H1 (cell line): ENCODE measurements around the gene CASQ2. TPM values are rescaled to one million over a fixed set of nuclear protein-coding genes. Genes with fewer than 3 reads are reported as not detected.

ENCODE experiments used
- CTCF ChIA-PET: fragments of 300-600 bp; sonication (Branson Sonifier 250); formaldehyde crosslinking; loops from one replicate; lab custom pipeline; 2021; ENCODE audit not compliant: partially characterized antibody; lab: Charles Lee
- POLR2A ChIA-PET: fragments of 300-600 bp; sonication (Branson Sonifier 250); formaldehyde crosslinking; loops from one replicate; lab custom pipeline; 2021; ENCODE audit warnings: inconsistent platforms; ENCODE audit not compliant: partially characterized antibody; lab: Charles Lee
- DNase-seq, 2 experiments: peaks; one replicate each; pipeline versions ENCODE4 v3.0.0 to v3.0.0-alpha.2; 2010 to 2022; ENCODE audit warnings: low spot score in 2 of 2, low read depth in 1 of 2, mixed read lengths in 1 of 2
- FAIRE-seq: peaks from 2 replicates; lab custom pipeline; 2011; peaks lifted over from hg19 to GRCh38; lab: Jason Lieb, UNC
- H2AFZ ChIP-seq: 2 replicates; pipeline ENCODE4 v1.8.1; 2012; ENCODE audit warnings: low read length, inconsistent platforms
- H2AK5ac ChIP-seq: 2 replicates; pipeline ENCODE4 v1.6.1; 2013; ENCODE audit warnings: low read depth, low read length
- H2BK120ac ChIP-seq: replicated peaks from 2 replicates; pipeline ENCODE3; 2013; ENCODE audit warnings: low read depth, low read length, inconsistent platforms
- H2BK12ac ChIP-seq: 2 replicates; pipeline ENCODE4 v1.6.1; 2013; ENCODE audit warnings: low read depth, low read length
- H2BK15ac ChIP-seq: 2 replicates; pipeline ENCODE4 v1.6.1; 2013; ENCODE audit warnings: low read length
- H2BK20ac ChIP-seq: 2 replicates; pipeline ENCODE4 v1.6.1; 2013; ENCODE audit warnings: low read length
- H2BK5ac ChIP-seq: 2 replicates; pipeline ENCODE4 v1.6.1; 2013; ENCODE audit warnings: low read depth, low read length
- H3K14ac ChIP-seq: 2 replicates; pipeline ENCODE4 v1.6.1; 2013; ENCODE audit warnings: inconsistent platforms; ENCODE audit not compliant: insufficient read length
- H3K18ac ChIP-seq: 2 replicates; pipeline ENCODE4 v1.6.1; 2013; ENCODE audit warnings: low read length; ENCODE audit errors: extremely low read depth
- H3K23ac ChIP-seq: 2 replicates; pipeline ENCODE4 v1.6.1; 2013; ENCODE audit warnings: inconsistent platforms; ENCODE audit not compliant: insufficient read length
- H3K23me2 ChIP-seq: 2 replicates; pipeline ENCODE4 v1.6.1; 2013; ENCODE audit warnings: low read depth, low read length
- H3K27ac ChIP-seq: 2 replicates; pipeline ENCODE4 v1.6.1; 2011; ENCODE audit warnings: low read depth, low read length, inconsistent platforms
- H3K27me3 ChIP-seq, 4 experiments: replicated peaks in 1 of 4; 1 replicate in 1 of 4; 2 replicates in 3 of 4; pipeline versions ENCODE4 v1.6.1 to v1.8.1; 2011 to 2013; ENCODE audit warnings: low read length in 3 of 4, mild to moderate bottlenecking in 3 of 4, inconsistent platforms in 2 of 4, mixed read lengths in 2 of 4, moderate library complexity in 1 of 4; ENCODE audit not compliant: control insufficient read depth in 3 of 4, insufficient read depth in 3 of 4; ENCODE audit errors: extremely low read depth in 1 of 4
- H3K36me3 ChIP-seq, 4 experiments: 2 replicates each; pipeline versions ENCODE4 v1.6.1 to v1.8.1; 2011 to 2013; ENCODE audit warnings: mild to moderate bottlenecking in 4 of 4, low read length in 3 of 4, moderate library complexity in 2 of 4, control low read depth in 1 of 4, inconsistent platforms in 1 of 4; ENCODE audit not compliant: insufficient read depth in 4 of 4, control insufficient read depth in 2 of 4
- H3K4ac ChIP-seq: replicated peaks from 2 replicates; pipeline ENCODE3; 2013; ENCODE audit warnings: low read length, low read depth, mixed read lengths, inconsistent platforms; ENCODE audit not compliant: insufficient read length
- H3K4me1 ChIP-seq, 4 experiments: replicated peaks in 1 of 4; 1 replicate in 1 of 4; 2 replicates in 3 of 4; pipeline versions ENCODE4 v1.6.1 to v1.8.1; 2011 to 2013; ENCODE audit warnings: low read length in 3 of 4, inconsistent platforms in 2 of 4, mixed read lengths in 1 of 4; ENCODE audit not compliant: insufficient read depth in 4 of 4, control insufficient read depth in 3 of 4
- H3K4me2 ChIP-seq, 2 experiments: 2 replicates each; pipeline versions ENCODE4 v1.6.1 to v1.8.1; 2011 to 2013; ENCODE audit warnings: low read depth in 2 of 2, low read length in 2 of 2, control low read depth in 1 of 2, inconsistent platforms in 1 of 2, mild to moderate bottlenecking in 1 of 2; ENCODE audit not compliant: insufficient read depth in 1 of 2
- H3K4me3 ChIP-seq, 4 experiments: fragments of 200-600, 300-600 bp in 1 of 4; sonication (generic), shearing (Covaris generic), sonication (Bioruptor Twin) in 1 of 4; 2 replicates each; pipeline versions ENCODE4 v1.5.1 to v1.8.1; 2011 to 2016; ENCODE audit warnings: low read length in 4 of 4, low read depth in 3 of 4, control low read depth in 2 of 4, inconsistent platforms in 2 of 4, mild to moderate bottlenecking in 2 of 4, mixed read lengths in 1 of 4, moderate library complexity in 1 of 4; ENCODE audit not compliant: insufficient read depth in 2 of 4; ENCODE audit errors: extremely low read depth in 1 of 4
- H3K56ac ChIP-seq: replicated peaks from 2 replicates; pipeline ENCODE3; 2013; ENCODE audit warnings: low read depth, mild to moderate bottlenecking, mixed read lengths, low read length, inconsistent platforms; ENCODE audit not compliant: insufficient read length
- H3K79me1 ChIP-seq: 2 replicates; pipeline ENCODE4 v1.6.1; 2013; ENCODE audit warnings: low read depth, low read length, control low read depth
- H3K79me2 ChIP-seq, 2 experiments: 2 replicates each; pipeline versions ENCODE4 v1.6.1 to v1.8.1; 2012 to 2013; ENCODE audit warnings: low read length in 2 of 2, mild to moderate bottlenecking in 2 of 2, inconsistent platforms in 1 of 2; ENCODE audit not compliant: insufficient read depth in 2 of 2, control insufficient read depth in 1 of 2
- H3K9ac ChIP-seq, 4 experiments: replicated peaks in 1 of 4; 1 replicate in 1 of 4; 2 replicates in 3 of 4; pipeline versions ENCODE4 v1.6.1 to v1.8.1; 2011 to 2013; ENCODE audit warnings: low read depth in 3 of 4, low read length in 3 of 4, control low read depth in 2 of 4, mild to moderate bottlenecking in 2 of 4, moderate library complexity in 2 of 4, inconsistent platforms in 1 of 4; ENCODE audit errors: extremely low read depth in 1 of 4
- H3K9me3 ChIP-seq, 2 experiments: 2 replicates each; pipeline versions ENCODE4 v1.6.1 to v1.8.1; 2012 to 2013; ENCODE audit warnings: mild to moderate bottlenecking in 2 of 2, moderate library complexity in 2 of 2, control low read depth in 1 of 2, inconsistent platforms in 1 of 2, low read depth in 1 of 2, low read length in 1 of 2, mixed read lengths in 1 of 2; ENCODE audit not compliant: insufficient read depth in 2 of 2
- H4K20me1 ChIP-seq, 2 experiments: replicated peaks in 1 of 2; 2 replicates each; pipeline versions ENCODE3 to v1.8.1; 2011 to 2013; ENCODE audit warnings: inconsistent platforms in 2 of 2, low read length in 2 of 2, mild to moderate bottlenecking in 1 of 2; ENCODE audit not compliant: insufficient read depth in 2 of 2, control insufficient read depth in 1 of 2
- H4K5ac ChIP-seq: 2 replicates; pipeline ENCODE4 v1.6.1; 2013; ENCODE audit warnings: low read length, low read depth, mixed read lengths, inconsistent platforms; ENCODE audit not compliant: insufficient read length
- H4K8ac ChIP-seq: 2 replicates; pipeline ENCODE4 v1.8.0; 2013; ENCODE audit warnings: mild to moderate bottlenecking, moderate library complexity, low read length, inconsistent platforms; ENCODE audit not compliant: insufficient read depth; ENCODE audit errors: extremely low read depth
- H4K91ac ChIP-seq: replicated peaks from 2 replicates; pipeline ENCODE3; 2013; ENCODE audit warnings: low read length, mixed read lengths, inconsistent platforms; ENCODE audit not compliant: insufficient read length
- WGBS, 2 experiments: shearing (Covaris generic) in 1 of 2; methylation state at CpG; one replicate each; pipeline versions ENCODE4 v1.1.6 to v1.1.7; 2013 to 2015; ENCODE audit warnings: low lambda C conversion rate in 2 of 2, mixed read lengths in 2 of 2, inconsistent platforms in 1 of 2, low coverage in 1 of 2, missing lambda C conversion rate in 1 of 2; ENCODE audit not compliant: insufficient replicate concordance in 2 of 2, insufficient coverage in 1 of 2, insufficient read length in 1 of 2; ENCODE audit errors: extremely low coverage in 1 of 2, missing lambda C conversion rate in 1 of 2; 5-methylcytosine and 5-hydroxymethylcytosine counted together
- polyA plus RNA-seq, 7 experiments: library from polyadenylated mRNA; depleted of rRNA in 3 of 7; stranded (reverse) in 5 of 7; unstranded in 2 of 7; fragments of >200 nt in 5 of 7; fragments of 200-250 nt in 2 of 7; gene quantifications; 1 replicate in 5 of 7; 2 replicates in 1 of 7; 4 replicates in 1 of 7; pipeline versions ENCODE4 v1.2.1 to v1.2.3, GENCODE V29; 2011 to 2013; ENCODE audit warnings: missing spikeins in 2 of 7, mixed read lengths in 2 of 7
- total RNA-seq: library from RNA; stranded (reverse); fragmentation: NEBNext Ultra II Directional; extraction: Animal tissue kit (Norgen Biotek cat#: 25700); gene quantifications from 2 replicates; pipeline ENCODE4 v1.2.1, GENCODE V29; 2021

Gene CASQ2
- total and polyA plus RNA-seq, 2 of the 8 experiments (the other 6 are each of a cell fraction or from before 2014, with no cell fraction given) = not detected

DNA sequence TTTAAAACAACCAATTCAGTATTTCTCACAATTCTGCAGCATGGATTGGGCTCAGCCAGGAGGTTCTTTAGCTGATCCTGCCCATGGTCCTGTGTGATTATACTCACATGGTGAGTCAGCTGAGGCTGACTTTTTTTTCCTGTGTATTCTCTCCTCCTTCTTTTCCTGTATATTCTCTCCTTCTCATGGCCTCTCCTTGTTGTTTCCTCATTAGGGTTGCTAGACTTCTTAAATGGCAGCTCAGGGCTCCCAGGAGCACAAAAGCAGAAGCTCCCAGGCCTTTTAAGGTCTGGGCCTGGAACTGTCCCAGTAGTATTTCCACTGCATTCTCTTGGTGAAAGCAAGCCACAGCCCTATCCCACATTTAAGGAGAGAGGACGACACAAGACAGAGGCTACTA, 99.9 kb downstream of the CASQ2 start:
- Histone ChIP-seq H3K36me3 (peaks cover 7 to 23% (median 11%) of the 10 kb centered on the region in 4 experiments; a peak in 6 of 8 replicates), H3K23ac (no peak overlapping the region), H2BK120ac (no peak overlapping the region), H4K5ac (no peak overlapping the region), H2AK5ac (no peak overlapping the region), H3K79me2 (no peaks in the 10 kb centered on the region), H3K79me1 (0 out of 2 replicates have a peak, but pooled peaks cover 2% of the 10 kb centered on the region), H4K20me1 (peaks cover 0 to 6% of the 10 kb centered on the region in 2 experiments), H3K56ac (no peak overlapping the region), H2BK5ac (no peak overlapping the region), H3K18ac (no peak overlapping the region), H2BK20ac (no peak overlapping the region), H2AFZ (no peak overlapping the region), H3K4me1 (no peaks in the 10 kb centered on the region), H3K27ac (no peak overlapping the region), H3K9me3 (no peaks in the 10 kb centered on the region), H3K14ac (no peak overlapping the region), H3K9ac (no peak overlapping the region), H3K4me3 (no peak overlapping the region), H3K23me2 (no peaks in the 10 kb centered on the region), H3K4me2 (no peak overlapping the region), H2BK15ac (no peak overlapping the region), H4K8ac (no peak overlapping the region), H3K4ac (no peak overlapping the region), H2BK12ac (no peak overlapping the region), H4K91ac (no peak overlapping the region), H3K27me3 (no peaks in the 10 kb centered on the region)
- no peak for DNase-seq
- no peak for FAIRE-seq
- ChIA-PET POLR2A (interaction anchor here (0.6 to 0.9 kb wide), 2 partner anchors 354 to 1390 kb away, joined by 3 read pairs; no protein-coding TSS in a partner anchor), CTCF (interaction anchor here (0.7 to 2.1 kb wide), 6 partner anchors 19 to 139 kb away, joined by 3 to 7 read pairs (median 3); no protein-coding TSS in a partner anchor)
- 100% methylated on average over 1 of the region's 1 CpG; no CpG with 5 or more reads in 1 of the 2 experiments for WGBS, 2 experiments
